NCI-H1417 (cell line): Measurements from ENCODE around the gene KLHL7.
A peak's percentile ranks its signal among the peaks of the same experiment; 100 is the strongest.

Source experiments
- DNase-seq, 3 experiments: peaks; one replicate each; lab custom pipeline; 2025; lab: John Stamatoyannopoulos, UW

KLHL7 gene

DNA sequence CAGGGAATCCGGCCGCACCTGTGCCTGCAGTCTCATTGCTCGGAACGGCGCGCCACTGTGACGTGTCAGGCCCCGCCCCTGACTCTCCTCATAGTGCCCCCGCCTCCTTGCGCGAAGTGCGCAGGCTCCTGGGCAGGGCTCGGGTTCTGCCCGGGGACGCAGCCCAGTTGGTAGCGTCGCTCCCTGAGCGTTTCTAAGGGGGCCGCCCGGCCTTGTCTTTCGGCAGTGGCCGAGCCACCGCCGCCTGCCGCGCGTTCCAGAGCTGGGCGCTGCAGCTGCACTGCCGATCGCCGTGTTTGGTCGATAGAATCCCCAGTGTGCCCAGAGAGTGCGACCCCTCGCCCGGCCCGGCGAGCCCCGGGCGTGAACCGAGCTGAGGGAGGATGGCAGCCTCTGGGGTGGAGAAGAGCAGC, at the start of gene KLHL7:
KLHL7 (plus strand) TSS at position 142 of the 413 bp plus-strand sequence; CDS start at position 384, 242 bp downstream.
- peak; percentile 95 to 98 (median 97) for DNase-seq

DNA sequence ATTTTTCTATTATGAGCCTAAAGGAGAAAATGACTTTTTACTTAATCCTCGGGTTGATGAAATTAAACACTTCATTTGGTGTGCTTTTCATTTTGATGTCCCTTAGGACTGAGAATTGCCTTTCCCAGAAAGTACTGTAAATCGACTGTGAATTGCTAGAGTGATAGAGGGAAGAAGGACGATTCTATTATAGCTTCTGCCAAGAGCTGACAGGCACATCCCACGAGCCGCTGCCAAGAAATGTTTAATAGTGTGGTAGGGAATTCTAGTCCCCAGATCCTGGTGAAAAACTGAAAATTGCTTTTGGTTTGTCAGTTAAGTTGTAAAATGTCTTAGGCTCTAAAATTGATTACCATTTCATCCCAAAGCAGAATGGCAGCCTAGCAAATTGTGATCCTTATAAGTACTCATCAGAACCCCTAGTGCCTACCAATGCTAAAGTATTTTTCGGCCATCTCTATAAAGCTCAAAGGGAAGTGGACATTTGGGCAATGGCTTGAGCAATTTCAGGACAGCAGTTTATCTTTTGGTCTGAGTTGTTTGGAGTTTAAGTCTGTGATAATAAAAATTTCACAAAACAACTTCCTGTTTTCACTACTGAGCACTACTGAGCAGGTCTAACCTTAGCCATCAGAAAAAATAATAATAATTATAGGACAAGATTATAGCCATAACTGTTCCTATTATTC, 47.0 kb upstream of the KLHL7 start:
- DNase-seq, result no peak

DNA sequence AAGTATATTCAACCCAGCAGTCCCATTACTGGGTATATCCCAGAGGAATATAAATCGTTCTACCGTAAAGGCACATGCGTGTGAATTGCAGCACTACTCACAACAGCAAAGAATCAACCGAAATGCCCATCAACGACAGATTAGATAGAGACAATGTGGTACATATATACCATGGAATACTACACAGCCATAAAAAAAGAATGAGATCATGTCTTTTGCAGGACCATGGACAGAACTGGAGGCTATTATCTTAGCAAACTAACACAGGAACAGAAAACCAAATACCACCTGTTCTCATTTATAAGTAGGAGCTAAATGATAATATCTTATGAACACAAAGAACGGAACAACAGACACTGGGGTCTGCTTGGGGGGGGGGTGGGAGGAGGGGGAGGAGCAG, 44.3 kb upstream of the KLHL7 start:
- DNase-seq, result no peak

- no peak for DNase-seq
These were observed 43.1 kb upstream of the KLHL7 start for GRCh38 chr7:23062452-23062851.

GRCh38 chr7:23065974-23066373, 39.6 kb upstream of the KLHL7 start:
- no peak for DNase-seq

- no peak for DNase-seq
These were observed 38.3 kb upstream of the KLHL7 start for GRCh38 chr7:23067271-23067670.

GRCh38 chr7:23072048-23072447, 33.5 kb upstream of the KLHL7 start:
- DNase-seq, result no peak

DNA sequence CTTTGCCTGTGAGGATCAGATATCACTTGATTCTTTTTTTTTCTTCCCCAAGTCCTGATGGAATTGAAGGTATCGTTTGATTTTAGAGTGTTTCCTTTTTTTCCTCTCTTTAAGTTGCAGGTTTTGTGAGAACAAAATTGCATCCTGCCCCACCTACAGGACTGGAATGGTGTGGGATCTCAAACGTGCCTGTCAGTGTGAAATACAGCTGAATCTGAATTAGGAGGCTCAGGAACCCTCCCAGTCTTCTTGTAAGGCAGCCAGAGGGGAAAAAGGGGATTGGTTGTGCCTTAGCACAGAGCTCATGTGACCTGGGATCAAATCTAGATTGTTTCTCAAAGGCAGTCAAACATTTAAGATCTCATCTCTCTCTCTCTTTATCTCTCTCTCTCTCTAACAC, 32.7 kb upstream of the KLHL7 start:
- DNase-seq, result no peak

GRCh38 chr7:23074443-23075261, 30.9 kb upstream of the KLHL7 start:
- DNase-seq, result peak in 1 of 3 experiments; percentile 21

GRCh38 chr7:23075571-23075970, 30.0 kb upstream of the KLHL7 start:
- DNase-seq, result no peak

DNA sequence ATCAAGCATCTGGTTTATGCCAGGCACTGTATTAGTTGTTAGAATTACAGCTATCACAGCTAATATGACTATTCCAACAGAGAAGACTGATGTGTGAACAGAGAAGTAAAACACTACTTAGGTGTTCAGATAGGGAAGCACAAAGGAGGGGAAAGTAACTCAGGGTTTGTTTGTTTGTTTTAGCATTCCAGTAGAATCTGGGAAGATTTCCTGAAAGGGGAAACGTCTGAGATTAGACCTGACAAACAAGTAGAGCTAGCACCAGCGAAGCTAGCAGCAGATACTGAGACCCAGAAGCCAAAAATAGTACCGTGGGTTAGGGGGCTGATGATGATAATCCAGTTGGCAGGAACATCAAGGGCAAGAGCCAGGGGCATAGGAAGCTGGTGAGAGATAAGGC, 28.8 kb upstream of the KLHL7 start:
- no peak for DNase-seq

GRCh38 chr7:23093111-23093510, 12.5 kb upstream of the KLHL7 start:
- no peak for DNase-seq

DNA sequence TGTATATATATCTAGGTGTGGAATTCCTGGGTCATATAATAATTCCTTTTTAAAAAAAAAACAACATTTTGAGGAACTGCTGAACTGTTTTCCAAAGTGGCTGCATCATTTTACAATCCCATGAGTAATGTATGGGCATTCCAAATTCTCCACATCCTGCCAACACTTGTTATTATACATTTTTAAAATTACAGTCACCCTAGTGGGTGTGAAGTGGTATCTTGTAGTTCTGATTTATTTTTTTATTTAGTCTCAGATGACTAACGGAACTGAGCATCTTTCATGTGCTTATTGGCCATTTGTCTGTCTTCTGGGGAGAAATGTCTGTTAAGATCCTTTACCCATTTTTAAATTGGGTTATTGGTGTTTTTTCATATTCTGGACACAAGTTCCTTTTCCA, 12.0 kb upstream of the KLHL7 start:
- DNase-seq, result no peak

DNA sequence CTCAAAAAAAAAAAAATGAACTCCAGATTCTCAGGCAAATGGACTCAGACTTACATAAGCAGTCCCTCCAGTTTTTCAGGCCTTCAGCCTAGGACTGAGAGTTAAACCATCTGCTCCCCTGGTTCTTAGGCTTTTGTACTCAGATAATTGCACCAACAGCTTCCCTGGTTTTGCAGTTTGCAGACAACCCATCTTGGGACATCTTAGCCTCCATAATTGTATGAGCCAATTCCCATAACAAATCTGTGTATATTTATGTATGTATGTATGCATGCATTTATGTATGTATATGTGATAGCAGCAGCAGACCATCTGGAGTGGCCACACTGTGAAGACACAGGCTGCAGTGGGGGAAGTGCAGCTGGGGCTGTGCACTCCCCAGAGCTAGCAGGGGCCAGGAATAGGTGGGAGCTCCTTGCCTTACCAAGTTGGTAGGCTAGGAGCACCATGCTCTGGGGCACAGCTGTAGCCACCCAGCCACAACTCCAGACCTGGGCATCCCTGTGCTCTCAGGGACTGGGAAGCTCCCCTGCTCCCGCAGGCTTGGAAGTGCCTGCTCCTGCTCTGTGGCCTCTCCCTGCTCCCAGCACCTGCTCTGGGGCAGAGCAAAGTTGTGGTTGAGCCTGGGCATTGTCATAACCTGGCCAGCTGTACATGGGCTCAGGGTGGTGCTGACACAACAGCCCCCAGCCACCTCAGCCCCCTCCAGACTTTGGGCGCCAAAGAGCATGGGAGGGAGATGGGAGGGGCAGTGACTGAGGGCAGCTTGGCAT, 8.9 kb upstream of the KLHL7 start:
- DNase-seq, result no peak

DNA sequence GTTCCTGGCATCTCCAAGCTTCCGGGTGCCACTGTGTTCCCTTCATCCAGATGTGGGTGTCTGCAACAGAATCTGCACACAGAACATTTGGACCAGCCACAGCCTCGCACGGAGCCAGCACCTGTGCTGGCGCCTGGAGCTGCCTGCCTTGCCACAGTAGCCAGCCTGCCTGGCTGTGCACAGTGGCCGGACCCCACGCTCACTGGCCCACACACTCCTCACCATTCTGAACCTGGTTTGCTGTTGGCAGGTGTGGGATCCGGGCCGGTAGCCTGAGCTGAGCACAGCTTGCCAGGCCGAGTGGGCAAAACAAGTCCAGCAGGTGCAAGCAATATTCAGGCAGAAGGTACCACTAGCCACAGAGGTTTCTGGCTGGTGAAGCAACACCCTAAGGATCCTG, 7.6 kb upstream of the KLHL7 start:
- DNase-seq, result no peak

DNA sequence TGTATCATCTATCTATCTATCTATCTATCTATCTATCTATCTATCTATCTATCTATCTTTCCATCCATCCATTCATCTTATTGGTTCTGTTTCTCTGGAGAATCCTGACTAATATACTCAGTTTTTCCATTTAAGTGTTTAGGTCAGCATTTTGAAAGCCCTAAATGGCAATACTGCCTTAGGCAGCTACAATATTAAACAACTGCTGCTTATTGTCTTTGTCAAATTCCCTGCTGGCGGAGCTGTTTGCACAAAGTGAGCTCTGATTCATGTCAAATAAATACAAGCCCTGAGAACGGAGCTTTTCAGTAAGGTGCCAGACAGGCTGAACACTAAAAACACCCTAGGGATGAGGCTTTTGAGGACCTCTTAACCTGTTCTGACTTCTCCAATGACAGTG, 7.1 kb upstream of the KLHL7 start:
- peak in 1 of 3 experiments; percentile 10 for DNase-seq

GRCh38 chr7:23100697-23101096, 4.9 kb upstream of the KLHL7 start:
- no peak for DNase-seq

DNA sequence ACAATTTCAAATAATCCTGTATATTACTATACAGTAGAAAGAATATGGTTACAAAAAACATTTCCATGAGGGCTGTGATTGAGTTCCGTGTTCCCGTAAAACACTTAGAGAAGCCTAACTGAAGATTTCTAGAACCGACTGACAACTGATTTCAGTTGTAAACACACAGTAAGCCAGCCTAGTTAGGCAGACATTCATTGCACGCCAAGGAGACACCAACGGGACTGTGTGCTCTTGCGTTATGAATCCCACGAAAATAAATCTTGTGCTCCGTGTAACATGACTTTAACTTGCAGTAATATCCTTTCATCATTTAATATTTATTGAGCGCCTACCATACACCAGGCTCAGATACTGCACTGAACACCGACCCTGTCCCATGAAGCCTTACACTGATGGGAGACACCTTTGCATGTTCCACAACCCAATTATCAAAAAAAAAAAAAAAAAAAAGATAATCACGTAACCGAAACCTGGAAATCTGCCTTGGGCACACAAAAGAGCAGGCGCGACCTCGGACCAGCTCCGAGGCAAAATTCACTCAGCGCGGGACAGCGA, 420 bp upstream of the KLHL7 start:
- peak in 1 of 3 experiments; percentile 54 for DNase-seq

DNA sequence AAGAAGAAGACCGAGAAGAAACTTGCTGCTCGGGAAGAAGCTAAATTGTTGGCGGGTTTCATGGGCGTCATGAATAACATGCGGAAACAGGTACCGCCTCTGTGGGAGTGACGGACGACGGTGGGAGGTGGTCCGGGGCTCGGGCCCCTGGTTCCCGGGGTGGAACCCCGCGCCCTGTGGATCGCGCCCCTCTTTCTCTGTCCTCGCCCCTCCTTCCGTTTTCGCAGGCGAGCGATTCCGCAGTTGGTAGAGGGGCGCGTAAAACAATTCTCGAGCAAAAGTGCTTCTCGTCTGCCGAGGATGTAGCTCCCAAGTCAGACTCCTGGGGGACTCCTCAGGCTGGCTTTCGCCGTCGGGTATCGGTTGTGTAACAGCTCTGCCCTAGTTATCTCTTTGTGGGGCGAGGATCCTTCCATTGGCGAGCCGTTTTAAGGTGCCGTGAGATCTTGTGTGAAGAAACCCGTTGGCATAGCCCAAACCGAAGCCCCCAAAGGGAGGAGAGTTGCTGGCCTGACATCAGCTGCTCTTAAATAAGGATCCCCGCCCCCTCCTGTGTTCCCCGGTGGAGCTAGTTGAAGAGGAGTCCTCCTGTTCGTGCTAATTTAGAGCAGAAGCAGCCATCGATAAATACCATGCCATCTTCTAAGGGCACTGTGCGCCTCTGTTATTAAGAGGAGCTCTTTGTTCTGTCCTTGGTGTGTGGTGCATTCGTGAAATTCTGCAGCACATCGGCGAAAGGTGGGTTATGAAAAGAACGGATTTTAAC, 655 bp downstream of the KLHL7 start:
- DNase-seq, result peak; percentile 69 to 90 (median 87)

- DNase-seq, result peak in 1 of 3 experiments; percentile 61
These were observed 1.5 kb downstream of the KLHL7 start for GRCh38 chr7:23106823-23107663.

DNA sequence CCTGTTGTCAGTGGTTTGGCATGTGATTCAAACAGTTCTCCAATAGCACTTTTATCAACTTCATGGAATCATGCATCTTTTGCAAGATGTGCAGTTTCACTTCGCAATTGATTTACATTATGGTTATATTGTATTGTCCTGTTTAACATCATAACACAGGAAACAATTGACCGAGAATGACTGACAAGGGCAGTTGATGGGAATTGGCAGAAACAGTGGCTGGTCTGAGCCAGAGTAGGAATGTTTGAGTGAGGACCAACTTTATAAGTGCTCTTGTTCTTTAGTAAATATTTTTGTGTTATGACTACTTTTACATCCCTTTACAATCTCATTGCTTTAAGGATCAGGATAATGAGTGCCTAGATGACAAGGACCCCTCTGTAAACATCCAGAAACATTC, 2.2 kb downstream of the KLHL7 start:
- DNase-seq, result no peak
